IgD-negative memory B cell (primary cell): Measurements from ENCODE around the gene SETD1A. TPM values are rescaled to one million over a fixed set of nuclear protein-coding genes. Genes with fewer than 3 reads are reported as not detected.

ENCODE experiments used
- H3K27ac Mint-ChIP-seq, 3 donors: one replicate each; pipeline ENCODE4 v1.8.0; 2020 to 2022; ENCODE audit warnings: mild to moderate bottlenecking in 3 of 3, mixed read lengths in 3 of 3, moderate library complexity in 1 of 3
- H3K27me3 Mint-ChIP-seq: one replicate; pipeline ENCODE4 v1.8.0; 2021; ENCODE audit warnings: mixed read lengths
- H3K36me3 Mint-ChIP-seq: one replicate; pipeline ENCODE4 v1.8.0; 2020; ENCODE audit warnings: mild to moderate bottlenecking, mixed read lengths
- H3K4me1 Mint-ChIP-seq, 3 donors: one replicate each; pipeline ENCODE4 v1.8.0; 2020 to 2022; ENCODE audit warnings: mixed read lengths in 3 of 3, mild to moderate bottlenecking in 1 of 3
- H3K4me3 Mint-ChIP-seq, 4 donors: one replicate each; pipeline ENCODE4 v1.8.0; 2020 to 2022; ENCODE audit warnings: mild to moderate bottlenecking in 4 of 4, mixed read lengths in 4 of 4, moderate library complexity in 3 of 4
- H3K9me3 Mint-ChIP-seq, 3 donors: one replicate each; pipeline ENCODE4 v1.8.0; 2020 to 2021; ENCODE audit warnings: mixed read lengths in 3 of 3, mild to moderate bottlenecking in 1 of 3
- polyA plus RNA-seq: library from polyadenylated mRNA; unstranded; fragments of 300-500 nt; fragmentation: Illumina TruSeq; gene quantifications from one replicate; pipeline ENCODE4 v1.2.3, GENCODE V29; 2021

The SETD1A gene
- polyA plus RNA-seq, 1 donor from 2014 or later: 3.0 TPM

DNA sequence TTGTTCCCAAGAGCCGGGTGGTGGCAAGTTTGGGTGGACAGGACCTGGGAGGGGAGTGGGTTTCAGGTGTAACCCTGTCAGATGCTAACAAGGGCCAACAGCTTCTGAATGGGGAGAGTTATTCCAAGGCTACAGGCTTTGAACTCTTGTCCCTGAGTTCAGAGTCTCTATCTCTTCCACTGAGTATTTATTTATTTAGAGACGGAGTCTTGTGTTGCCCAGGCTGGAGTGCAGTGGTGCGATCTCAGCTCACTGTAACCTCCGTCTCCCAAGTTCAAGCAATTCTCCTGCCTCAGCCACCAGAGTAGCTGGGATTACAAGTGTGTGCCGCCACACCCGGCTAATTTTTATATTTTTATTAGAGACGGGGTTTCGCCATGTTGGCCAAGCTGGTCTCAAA, 2.6 kb upstream of the SETD1A start:
- Mint-ChIP-seq H3K4me3 (peak overlapping the region in 1 of 4 donors; percentile 62), H3K27ac (peak overlapping the region in 2 of 3 donors; percentile 59 to 100), H3K27me3 (no peaks in the 10 kb centered on the region), H3K4me1 (peaks cover 24 to 26% (median 25%) of the 10 kb centered on the region in 3 donors), H3K36me3 (peaks cover 2% of the 10 kb centered on the region), H3K9me3 (no peaks in the 10 kb centered on the region)

DNA sequence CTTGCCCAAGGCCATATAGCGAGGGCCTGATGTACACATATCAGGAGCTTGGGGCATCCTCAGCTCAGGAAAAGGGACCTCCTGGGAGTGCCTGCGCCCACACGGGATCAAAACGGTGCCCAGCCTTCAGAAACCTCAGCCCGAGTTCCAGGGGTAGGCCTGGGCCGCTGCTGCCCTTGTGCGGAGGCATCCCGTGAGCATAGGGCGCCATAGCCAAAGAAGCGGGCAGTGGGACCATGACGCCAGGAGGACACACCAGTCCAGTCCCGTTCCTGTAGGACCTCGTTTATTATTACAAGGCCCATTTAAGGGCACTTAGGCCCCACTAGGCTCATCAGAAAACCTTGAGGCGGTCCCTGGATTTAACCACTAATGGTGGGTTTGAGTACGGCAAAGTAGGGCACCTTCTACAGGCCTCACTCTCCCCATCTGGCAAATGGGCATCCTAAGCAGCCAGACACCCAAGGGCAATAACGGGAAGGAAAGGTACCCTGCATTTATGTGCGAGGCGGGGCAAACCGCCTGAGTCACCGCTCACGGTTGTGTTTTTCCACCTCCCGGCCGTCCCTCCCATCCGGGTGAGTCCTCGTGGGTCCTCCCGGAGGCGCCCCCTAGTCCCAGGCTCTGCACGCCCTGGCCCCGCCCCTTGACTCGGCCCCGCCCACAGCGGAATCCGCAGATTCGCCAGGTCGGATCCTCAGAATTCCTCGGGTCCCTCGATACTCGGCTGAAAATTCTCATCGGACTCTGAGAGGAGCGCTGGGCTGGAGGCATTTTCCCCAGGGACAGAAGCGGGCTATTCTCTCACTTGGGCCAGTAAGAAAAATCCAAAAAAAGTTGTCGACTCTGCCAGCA, 726 bp upstream of the SETD1A start:
- H3K4me3 Mint-ChIP-seq: peak overlapping the region; percentile 95 to 99 (median 98)
- no peaks in the 10 kb centered on the region for H3K27me3 Mint-ChIP-seq
- peak overlapping the region; percentile 99 to 100 (median 99) for H3K27ac Mint-ChIP-seq
- H3K9me3 Mint-ChIP-seq: no peaks in the 10 kb centered on the region
- H3K36me3 Mint-ChIP-seq: peaks cover 2% of the 10 kb centered on the region
- peaks cover 22 to 28% (median 23%) of the 10 kb centered on the region in 3 donors for H3K4me1 Mint-ChIP-seq

DNA sequence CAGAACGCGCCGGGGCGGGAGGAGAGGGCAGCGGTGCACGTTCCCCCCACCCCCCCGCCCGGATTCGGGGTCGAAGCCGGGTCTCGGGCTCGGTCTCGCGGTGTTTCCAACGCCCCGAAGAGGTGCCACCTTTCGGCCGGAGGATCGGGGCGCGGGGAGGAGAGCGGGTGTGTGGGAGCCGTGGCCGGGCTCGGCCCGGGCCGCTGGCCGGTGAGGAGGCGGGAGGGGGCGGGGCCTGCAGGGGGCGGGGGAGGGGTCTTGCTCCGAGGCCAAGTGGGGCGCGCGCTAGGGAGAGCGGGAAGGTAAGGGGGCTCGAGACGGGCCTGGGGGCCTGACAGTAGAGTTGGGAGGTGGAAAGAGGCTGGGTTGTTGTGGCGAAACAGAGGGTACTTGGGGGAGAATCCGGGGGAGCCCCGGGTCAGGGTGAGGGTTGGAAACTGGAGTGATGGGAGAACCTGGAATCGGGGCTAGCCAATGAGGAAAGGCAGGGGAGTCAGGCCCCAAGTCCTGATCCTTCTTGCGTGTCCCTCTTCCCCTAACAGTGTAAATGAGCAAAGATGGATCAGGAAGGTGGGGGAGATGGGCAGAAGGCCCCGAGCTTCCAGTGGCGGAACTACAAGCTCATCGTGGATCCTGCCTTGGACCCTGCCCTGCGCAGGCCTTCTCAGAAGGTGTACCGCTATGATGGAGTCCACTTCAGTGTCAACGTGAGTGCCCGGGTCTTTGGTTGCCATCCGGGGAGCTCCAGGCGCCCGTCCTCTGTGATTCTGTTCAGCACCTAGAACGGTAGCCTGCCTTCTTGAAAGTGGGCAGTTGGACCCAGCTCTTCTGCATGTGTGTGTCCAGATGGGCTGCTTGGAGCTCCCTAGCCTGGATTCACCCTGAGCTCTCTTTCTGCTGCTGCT, 873 bp downstream of the SETD1A start:
- Mint-ChIP-seq H3K27me3 (no peaks in the 10 kb centered on the region), H3K36me3 (peaks cover 2% of the 10 kb centered on the region), H3K4me1 (peaks cover 22 to 32% (median 23%) of the 10 kb centered on the region in 3 donors), H3K4me3 (peak overlapping the region; percentile 85 to 96 (median 94)), H3K9me3 (no peaks in the 10 kb centered on the region), H3K27ac (peak overlapping the region; percentile 86 to 97 (median 88))

DNA sequence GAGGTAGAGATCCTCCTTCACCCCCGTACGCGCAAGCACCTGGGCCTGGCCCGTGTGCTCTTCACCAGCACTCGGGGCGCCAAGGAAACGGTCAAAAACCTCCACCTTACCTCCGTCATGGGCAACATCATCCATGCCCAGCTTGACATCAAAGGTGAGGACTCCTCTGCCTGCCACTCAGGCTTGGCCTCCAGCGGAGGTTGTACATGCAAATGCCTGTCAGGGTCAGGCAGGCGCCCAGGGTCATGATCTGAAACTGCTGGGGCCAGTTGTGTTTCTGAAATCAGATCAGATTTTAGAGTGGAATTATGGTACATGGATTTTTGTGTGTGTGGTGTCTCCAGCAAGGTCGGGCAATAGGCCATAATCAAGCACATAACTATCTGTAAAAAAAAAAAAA, 3.8 kb downstream of the SETD1A start:
- H3K27ac Mint-ChIP-seq: peak overlapping the region in 1 of 3 donors; percentile 97
- peaks cover 4% of the 10 kb centered on the region for H3K36me3 Mint-ChIP-seq
- peak overlapping the region in 1 of 4 donors; percentile 62 for H3K4me3 Mint-ChIP-seq
- no peaks in the 10 kb centered on the region for H3K9me3 Mint-ChIP-seq
- peaks cover 18 to 27% (median 20%) of the 10 kb centered on the region in 3 donors for H3K4me1 Mint-ChIP-seq
- H3K27me3 Mint-ChIP-seq: no peaks in the 10 kb centered on the region

DNA sequence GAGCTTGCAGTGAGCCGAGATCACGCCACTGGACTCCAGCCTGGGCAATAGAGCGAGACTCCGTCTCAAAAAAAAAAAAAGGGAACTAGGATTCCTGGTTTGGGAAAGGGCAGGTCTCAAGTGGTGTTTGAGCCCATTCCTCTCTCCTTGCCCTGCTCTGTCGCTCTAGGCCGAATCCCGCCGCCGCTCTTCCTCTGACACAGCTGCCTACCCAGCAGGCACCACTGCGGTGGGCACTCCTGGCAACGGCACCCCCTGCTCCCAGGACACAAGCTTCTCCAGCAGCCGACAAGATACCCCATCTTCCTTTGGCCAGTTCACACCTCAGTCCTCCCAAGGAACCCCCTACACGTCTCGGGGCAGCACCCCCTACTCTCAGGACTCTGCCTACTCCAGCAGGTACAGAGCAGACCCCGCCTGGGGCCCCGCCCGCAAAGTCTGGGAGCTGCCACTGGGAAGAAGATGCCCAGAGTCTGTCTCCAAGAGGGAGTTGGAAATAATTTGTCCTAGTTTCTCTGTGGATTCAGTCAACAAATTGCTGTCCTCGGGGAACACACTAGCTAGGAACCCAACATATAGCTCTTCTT, 6.5 kb downstream of the SETD1A start:
- H3K36me3 Mint-ChIP-seq: peaks cover 11% of the 10 kb centered on the region
- peak overlapping the region in 2 of 3 donors; percentile 39 to 46 for H3K27ac Mint-ChIP-seq
- H3K27me3 Mint-ChIP-seq: no peaks in the 10 kb centered on the region
- H3K4me1 Mint-ChIP-seq: peaks cover 12 to 19% (median 16%) of the 10 kb centered on the region in 3 donors
- H3K4me3 Mint-ChIP-seq: no peak overlapping the region
- no peaks in the 10 kb centered on the region for H3K9me3 Mint-ChIP-seq

DNA sequence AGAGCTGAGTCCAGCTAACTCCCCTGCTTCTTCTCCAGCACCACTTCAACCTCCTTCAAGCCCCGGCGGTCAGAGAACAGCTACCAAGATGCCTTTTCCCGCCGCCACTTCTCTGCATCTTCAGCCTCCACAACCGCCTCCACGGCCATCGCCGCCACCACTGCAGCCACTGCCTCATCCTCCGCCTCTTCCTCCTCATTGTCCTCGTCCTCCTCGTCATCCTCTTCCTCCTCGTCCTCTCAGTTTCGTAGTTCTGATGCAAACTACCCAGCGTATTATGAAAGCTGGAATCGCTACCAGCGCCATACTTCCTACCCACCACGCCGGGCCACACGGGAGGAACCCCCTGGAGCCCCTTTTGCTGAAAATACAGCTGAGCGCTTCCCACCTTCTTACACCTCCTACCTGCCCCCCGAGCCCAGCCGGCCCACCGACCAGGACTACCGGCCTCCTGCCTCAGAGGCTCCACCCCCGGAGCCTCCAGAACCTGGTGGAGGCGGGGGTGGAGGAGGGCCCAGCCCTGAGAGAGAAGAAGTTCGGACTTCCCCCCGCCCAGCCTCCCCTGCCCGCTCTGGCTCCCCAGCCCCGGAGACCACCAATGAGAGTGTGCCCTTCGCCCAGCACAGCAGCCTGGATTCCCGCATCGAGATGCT, 7.1 kb downstream of the SETD1A start:
- Mint-ChIP-seq H3K27me3 (no peaks in the 10 kb centered on the region), H3K4me3 (no peak overlapping the region), H3K9me3 (no peaks in the 10 kb centered on the region), H3K4me1 (peaks cover 9 to 13% (median 9%) of the 10 kb centered on the region in 3 donors), H3K27ac (peak overlapping the region in 1 of 3 donors; percentile 46), H3K36me3 (peaks cover 11% of the 10 kb centered on the region)

DNA sequence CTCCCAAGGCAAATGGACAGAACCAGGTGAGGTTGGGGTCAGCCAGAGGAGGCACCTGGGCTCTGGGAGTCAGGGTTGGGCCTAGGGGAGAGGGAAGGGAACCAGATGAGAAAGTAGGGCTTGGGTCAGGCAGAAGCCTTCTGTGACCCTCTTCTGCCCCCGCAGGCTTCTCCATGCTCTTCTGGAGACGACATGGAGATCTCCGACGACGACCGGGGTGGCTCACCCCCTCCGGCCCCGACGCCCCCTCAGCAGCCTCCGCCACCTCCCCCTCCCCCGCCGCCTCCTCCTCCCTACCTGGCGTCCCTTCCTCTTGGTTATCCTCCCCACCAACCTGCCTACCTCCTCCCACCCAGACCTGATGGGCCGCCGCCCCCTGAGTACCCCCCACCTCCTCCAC, 7.9 kb downstream of the SETD1A start:
- no peak overlapping the region for H3K27ac Mint-ChIP-seq
- H3K9me3 Mint-ChIP-seq: no peaks in the 10 kb centered on the region
- no peaks in the 10 kb centered on the region for H3K27me3 Mint-ChIP-seq
- H3K4me3 Mint-ChIP-seq: no peak overlapping the region
- peaks cover 2 to 5% (median 3%) of the 10 kb centered on the region in 3 donors for H3K4me1 Mint-ChIP-seq
- H3K36me3 Mint-ChIP-seq: peaks cover 9% of the 10 kb centered on the region

DNA sequence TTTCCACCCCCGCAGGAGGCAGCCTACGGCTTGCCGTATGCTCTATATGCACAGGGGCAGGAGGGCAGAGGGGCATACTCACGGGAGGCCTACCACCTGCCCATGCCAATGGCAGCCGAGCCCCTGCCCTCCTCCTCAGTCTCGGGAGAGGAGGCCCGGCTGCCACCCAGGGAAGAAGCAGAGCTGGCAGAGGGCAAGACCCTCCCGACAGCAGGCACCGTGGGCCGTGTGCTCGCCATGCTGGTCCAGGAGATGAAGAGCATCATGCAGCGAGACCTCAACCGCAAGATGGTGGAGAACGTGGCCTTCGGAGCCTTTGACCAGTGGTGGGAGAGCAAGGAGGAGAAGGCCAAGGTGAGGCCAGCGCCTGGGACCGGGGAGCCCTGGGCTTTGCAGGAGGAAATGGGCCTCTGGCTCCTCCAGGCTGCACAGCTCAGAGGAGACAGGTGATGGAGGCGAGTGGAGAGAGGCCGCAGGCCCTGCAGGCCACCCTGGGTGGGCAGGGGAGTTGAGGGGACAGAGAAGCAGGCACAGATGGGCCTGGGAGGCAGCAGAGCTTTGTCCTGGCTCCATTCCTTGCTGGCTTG, 8.6 kb downstream of the SETD1A start:
- Mint-ChIP-seq H3K9me3 (no peaks in the 10 kb centered on the region), H3K27me3 (no peaks in the 10 kb centered on the region), H3K4me3 (no peak overlapping the region), H3K36me3 (peaks cover 10% of the 10 kb centered on the region), H3K4me1 (peaks cover 2 to 5% (median 2%) of the 10 kb centered on the region in 3 donors), H3K27ac (peak overlapping the region in 1 of 3 donors; percentile 71)

DNA sequence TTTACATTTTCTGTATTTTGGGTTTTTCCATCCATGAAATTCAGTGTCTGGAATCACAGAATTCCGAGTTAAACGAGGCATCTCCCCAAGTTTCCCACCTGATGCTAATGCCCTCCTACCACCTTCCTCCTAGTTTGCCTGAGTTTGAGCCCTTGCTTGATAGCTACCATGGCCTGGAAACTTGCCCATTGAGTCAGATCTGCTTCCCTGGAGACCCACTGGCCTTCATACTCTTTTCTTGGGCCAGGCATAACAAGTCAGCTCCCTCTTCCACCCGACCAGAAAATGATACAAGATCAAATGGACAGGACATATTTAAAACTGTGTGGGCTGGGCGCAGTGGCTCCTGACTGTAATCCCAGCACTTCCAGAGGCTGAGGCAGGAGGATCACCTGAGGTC, 10.2 kb downstream of the SETD1A start:
- no peaks in the 10 kb centered on the region for H3K9me3 Mint-ChIP-seq
- H3K27ac Mint-ChIP-seq: peak overlapping the region in 1 of 3 donors; percentile 72
- H3K36me3 Mint-ChIP-seq: peaks cover 12% of the 10 kb centered on the region
- H3K4me1 Mint-ChIP-seq: peaks cover 2 to 5% (median 2%) of the 10 kb centered on the region in 3 donors
- H3K27me3 Mint-ChIP-seq: no peaks in the 10 kb centered on the region
- no peak overlapping the region for H3K4me3 Mint-ChIP-seq

DNA sequence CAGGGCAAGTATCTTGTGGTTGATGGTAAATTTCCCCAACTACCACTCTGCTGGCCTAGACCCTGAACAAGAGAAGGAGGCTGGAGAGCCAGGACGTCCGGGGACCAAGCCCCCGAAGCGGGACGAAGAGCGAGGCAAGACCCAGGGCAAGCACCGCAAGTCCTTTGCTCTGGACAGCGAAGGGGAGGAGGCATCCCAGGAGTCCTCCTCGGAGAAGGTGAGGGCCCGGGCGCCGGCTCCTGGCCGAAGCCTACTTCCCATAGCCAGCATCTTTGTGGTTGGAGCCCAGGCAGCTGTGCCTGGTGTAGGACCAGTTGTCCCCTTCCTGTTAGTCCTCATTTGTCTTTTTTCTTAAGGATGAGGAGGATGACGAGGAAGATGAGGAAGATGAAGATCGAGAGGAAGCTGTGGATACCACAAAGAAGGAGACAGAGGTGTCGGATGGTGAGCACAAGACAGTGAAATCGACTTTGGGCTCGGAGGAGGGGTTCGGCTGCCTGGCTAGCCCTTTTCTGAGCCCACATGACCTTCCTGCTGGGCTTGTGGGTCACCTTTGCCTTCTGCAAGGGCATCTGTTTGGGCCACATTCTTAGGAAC, 11.8 kb downstream of the SETD1A start:
- Mint-ChIP-seq H3K4me1 (peaks cover 0 to 2% (median 2%) of the 10 kb centered on the region in 3 donors), H3K36me3 (peaks cover 12% of the 10 kb centered on the region), H3K27me3 (no peaks in the 10 kb centered on the region), H3K4me3 (no peak overlapping the region), H3K9me3 (no peaks in the 10 kb centered on the region), H3K27ac (peak overlapping the region in 1 of 3 donors; percentile 49)

DNA sequence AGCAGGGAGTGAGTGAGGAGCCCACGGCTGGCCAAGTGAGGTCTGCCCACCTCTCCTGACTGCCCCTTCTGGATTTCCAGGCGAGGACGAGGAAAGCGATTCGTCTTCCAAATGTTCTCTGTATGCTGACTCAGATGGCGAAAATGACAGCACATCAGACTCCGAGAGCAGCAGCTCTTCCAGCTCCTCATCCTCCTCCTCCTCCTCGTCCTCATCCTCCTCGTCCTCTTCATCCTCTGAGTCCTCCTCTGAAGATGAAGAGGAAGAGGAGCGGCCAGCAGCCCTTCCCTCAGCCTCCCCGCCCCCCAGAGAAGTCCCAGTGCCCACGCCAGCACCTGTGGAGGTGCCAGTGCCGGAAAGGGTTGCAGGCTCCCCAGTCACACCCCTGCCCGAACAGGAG, 13.7 kb downstream of the SETD1A start:
- H3K4me3 Mint-ChIP-seq: no peak overlapping the region
- H3K27ac Mint-ChIP-seq: no peak overlapping the region
- H3K4me1 Mint-ChIP-seq: peaks cover 0 to 2% (median 0%) of the 10 kb centered on the region in 3 donors
- peaks cover 13% of the 10 kb centered on the region for H3K36me3 Mint-ChIP-seq
- H3K27me3 Mint-ChIP-seq: no peaks in the 10 kb centered on the region
- no peaks in the 10 kb centered on the region for H3K9me3 Mint-ChIP-seq

DNA sequence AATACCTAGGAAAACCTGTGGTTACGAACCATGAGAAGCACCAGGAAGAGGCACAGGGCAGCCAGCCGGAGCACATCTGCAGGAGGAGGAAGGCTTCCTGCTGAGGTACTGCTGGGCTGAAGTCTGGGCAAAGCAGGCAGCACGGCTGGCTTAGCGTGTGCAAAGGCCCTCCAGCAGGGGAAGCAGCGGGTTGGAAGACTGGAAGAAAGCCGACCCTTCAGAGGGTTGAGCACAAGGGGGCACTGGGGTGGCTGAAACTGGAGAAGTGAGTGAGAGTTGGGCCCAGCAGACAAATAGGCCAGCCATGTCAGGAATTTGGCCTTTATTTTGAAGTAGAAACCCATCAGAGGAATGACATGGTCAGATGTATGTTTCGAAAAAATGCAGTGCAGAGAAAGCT, 15.3 kb downstream of the SETD1A start:
- Mint-ChIP-seq H3K9me3 (no peaks in the 10 kb centered on the region), H3K27me3 (no peaks in the 10 kb centered on the region), H3K4me3 (peak overlapping the region in 1 of 4 donors; percentile 55), H3K4me1 (no peaks in the 10 kb centered on the region), H3K27ac (peak overlapping the region in 1 of 3 donors; percentile 80), H3K36me3 (peaks cover 8% of the 10 kb centered on the region)

DNA sequence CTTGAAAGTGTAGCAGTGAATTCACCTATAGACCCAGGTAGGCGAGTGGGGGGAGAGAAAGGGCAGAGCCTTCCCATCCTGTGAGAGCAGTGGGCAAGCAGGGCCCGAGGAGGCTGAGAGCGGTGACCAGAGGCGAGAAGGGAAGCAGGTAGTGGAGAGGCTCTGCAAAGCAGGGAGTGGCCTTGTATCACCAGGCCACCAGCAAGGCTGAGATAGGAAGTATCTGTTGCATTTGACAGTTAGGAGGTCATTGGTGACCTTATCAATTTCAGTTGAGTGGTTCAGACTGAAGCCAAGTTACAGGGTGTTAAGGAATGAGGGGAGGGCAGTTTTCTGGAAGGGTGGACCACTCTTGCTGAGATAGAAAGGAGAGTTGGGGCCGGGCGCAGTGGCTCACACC, 16.8 kb downstream of the SETD1A start:
- H3K27ac Mint-ChIP-seq: peak overlapping the region in 1 of 3 donors; percentile 59
- H3K36me3 Mint-ChIP-seq: peaks cover 10% of the 10 kb centered on the region
- H3K27me3 Mint-ChIP-seq: no peaks in the 10 kb centered on the region
- H3K9me3 Mint-ChIP-seq: no peaks in the 10 kb centered on the region
- peaks cover 0 to 2% (median 0%) of the 10 kb centered on the region in 3 donors for H3K4me1 Mint-ChIP-seq
- H3K4me3 Mint-ChIP-seq: no peak overlapping the region

DNA sequence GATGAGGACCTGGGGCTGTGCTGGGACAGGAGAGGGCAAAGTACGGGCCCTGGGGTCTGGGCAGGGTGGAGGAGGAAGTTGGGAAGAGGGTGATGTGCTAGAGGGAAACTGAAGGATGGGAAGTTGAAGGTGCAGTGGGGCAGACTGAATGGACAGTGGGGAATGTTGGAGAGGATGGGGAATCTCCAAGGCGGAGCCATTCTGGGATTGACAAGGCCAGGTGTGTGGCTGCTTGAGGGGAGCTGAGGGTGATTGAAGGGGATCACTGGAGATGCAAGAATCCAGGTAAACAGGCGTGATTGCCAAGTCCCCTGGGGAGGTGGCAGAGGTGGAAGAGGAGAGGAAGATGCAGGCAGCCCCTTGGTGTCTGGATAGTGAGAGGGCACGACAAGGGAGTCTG, 18.9 kb downstream of the SETD1A start:
- H3K27ac Mint-ChIP-seq: peak overlapping the region in 1 of 3 donors; percentile 92

More for the DNA sequence above, 18.9 kb downstream of the SETD1A start:
- H3K9me3 Mint-ChIP-seq: no peaks in the 10 kb centered on the region
- peak overlapping the region in 1 of 4 donors; percentile 72 for H3K4me3 Mint-ChIP-seq
- peaks cover 8% of the 10 kb centered on the region for H3K36me3 Mint-ChIP-seq
- H3K27me3 Mint-ChIP-seq: no peaks in the 10 kb centered on the region
- H3K4me1 Mint-ChIP-seq: peaks cover 0 to 2% (median 0%) of the 10 kb centered on the region in 3 donors
